22Rv1 (cell line): ENCODE data around the gene KANK4.

Experiments
- CTCF ChIP-seq: fragments of 450-650 bp; IDR thresholded peaks from 2 replicates; pipeline ENCODE4 v1.5.1; 2017; ENCODE audit warnings: mild to moderate bottlenecking
- ZFX ChIP-seq: fragments of 450-650 bp; IDR thresholded peaks from 2 replicates; pipeline ENCODE4 v1.6.1; 2017; ENCODE audit warnings: antibody characterized with exemption, borderline replicate concordance

GRCh38 chr1:62355095-62355494 lies 35.9 kb upstream of the KANK4 start:
- TF ChIP-seq CTCF (no peak), ZFX (no peak)
